Left lung (tissue), 14 donors: Measurements from ENCODE around the gene SCLT1. TPM values are rescaled to one million over a fixed set of nuclear protein-coding genes. Genes with fewer than 3 reads are reported as not detected.

ENCODE experiments used
- ATAC-seq: fragments of 200-7000 bp; cut with Tn5 transposase; one replicate; pipeline ENCODE4 v1.9.1; 2020; ENCODE audit warnings: moderate library complexity
- DNase-seq, 4 donors: peaks; one replicate each; pipeline ENCODE4 v3.0.0-alpha.2; 2013 to 2020
- H3K27ac ChIP-seq, 2 donors: fragments of 200-600 bp; sonication (generic) in 1 of 2; one replicate each; pipeline versions ENCODE4 v1.5.0 to v1.8.0; 2020 to 2021
- H3K27me3 ChIP-seq, 2 donors: fragments of 200-600 bp; sonication (generic) in 1 of 2; one replicate each; pipeline versions ENCODE4 v1.5.0 to v1.8.0; 2020 to 2021
- H3K36me3 ChIP-seq, 2 donors: fragments of 200-600 bp; sonication (generic) in 1 of 2; one replicate each; pipeline versions ENCODE4 v1.5.0 to v1.8.0; 2020 to 2021
- H3K4me1 ChIP-seq, 2 donors: fragments of 200-600 bp; one replicate each; pipeline ENCODE4 v1.8.0; 2021
- H3K4me3 ChIP-seq, 2 donors: fragments of 200-600 bp; sonication (generic) in 1 of 2; one replicate each; pipeline versions ENCODE4 v1.5.0 to v1.8.0; 2020 to 2021; ENCODE audit warnings: mild to moderate bottlenecking in 1 of 2
- H3K9me3 ChIP-seq, 2 donors: fragments of 200-600 bp; sonication (generic) in 1 of 2; one replicate each; pipeline versions ENCODE4 v1.5.0 to v1.8.0; 2020 to 2021
- intact Hi-C, 2 donors: fragments of 100-400 bp; cut with DNase I; formaldehyde crosslinking; loops; one replicate each; pipeline versions ENCODE4 v1.11.2 to v1.14.2; 2022
- long read RNA-seq, 12 donors: library from polyadenylated mRNA in 2 of 12; unstranded in 2 of 12; transcript quantifications; one replicate each; pipeline ENCODE4 v2.0.0 and lab custom pipeline, GENCODE V29; 2019 to 2026
- polyA plus RNA-seq, 6 donors: library from polyadenylated mRNA; unstranded; fragments of 120-200 nt; gene quantifications; one replicate each; pipeline ENCODE4 v1.2.1, GENCODE V29; 2013; ENCODE audit not compliant: insufficient read length in 6 of 6
- total RNA-seq, 2 donors: library from RNA; stranded (reverse); fragmentation: NEBNext Ultra II Directional; extraction: Animal tissue kit (Norgen Biotek cat#: 25700); gene quantifications; one replicate each; pipeline ENCODE4 v1.2.1, GENCODE V29; 2021
- TF ChIP-seq, protein P1 (sequence below), 2 donors: fragments of 200-600 bp; sonication (generic) in 1 of 2; IDR thresholded peaks; one replicate each; pipeline versions ENCODE4 v1.5.0 to v1.8.0; 2021; ENCODE audit warnings: antibody characterized with exemption in 2 of 2
- donor health status: DM: no; HTN: yes; CAD: no.
- donor health status: DM: no; HTN: no; CAD: no.

The SCLT1 gene
- total RNA-seq (10 to 100 TPM; 12.4 to 16.6 TPM), polyA plus RNA-seq (10 to 100 TPM; 15.8 to 24.1 (median 19.6) TPM)
- long read RNA-seq, donor 1, partial matches to known transcripts = 0 of 1 reads
- long read RNA-seq, donor 1, other reads (novel, unspliced or antisense) = 0 of 1 reads
- long read RNA-seq, donor 2, partial matches to known transcripts = 0 of 1 reads
- long read RNA-seq, donor 2, other reads (novel, unspliced or antisense) = 0 of 1 reads
- long read RNA-seq, donor 3, partial matches to known transcripts = 0 of 3 reads
- long read RNA-seq, donor 3, other reads (novel, unspliced or antisense) = 0 of 3 reads
- long read RNA-seq, donor 4, partial matches to known transcripts = 3 of 5 reads
- long read RNA-seq, donor 4, other reads (novel, unspliced or antisense) = 2 of 5 reads
- long read RNA-seq, donor 5, partial matches to known transcripts = 0 of 1 reads
- long read RNA-seq, donor 5, other reads (novel, unspliced or antisense) = 0 of 1 reads
- long read RNA-seq, donor 6, transcript SCLT1-209 (5 exons, 1,696 nt) = major isoform, 5 of 7 reads
- long read RNA-seq, donor 6, partial matches to known transcripts = 0 of 7 reads
- long read RNA-seq, donor 6, other reads (novel, unspliced or antisense) = 0 of 7 reads
- long read RNA-seq, donor 7, partial matches to known transcripts = 0 of 1 reads
- long read RNA-seq, donor 7, other reads (novel, unspliced or antisense) = 0 of 1 reads
- long read RNA-seq, donor 8, partial matches to known transcripts = 0 of 1 reads
- long read RNA-seq, donor 8, other reads (novel, unspliced or antisense) = 0 of 1 reads
- long read RNA-seq, donor 9 = 0 reads
- long read RNA-seq, donor 10, partial matches to known transcripts = 4 of 13 reads
- long read RNA-seq, donor 10, other reads (novel, unspliced or antisense) = 6 of 13 reads
- long read RNA-seq, donor 11, partial matches to known transcripts = 0 of 2 reads
- long read RNA-seq, donor 11, other reads (novel, unspliced or antisense) = 0 of 2 reads
- long read RNA-seq, donor 12, partial matches to known transcripts = 0 of 1 reads
- long read RNA-seq, donor 12, other reads (novel, unspliced or antisense) = 0 of 1 reads

DNA sequence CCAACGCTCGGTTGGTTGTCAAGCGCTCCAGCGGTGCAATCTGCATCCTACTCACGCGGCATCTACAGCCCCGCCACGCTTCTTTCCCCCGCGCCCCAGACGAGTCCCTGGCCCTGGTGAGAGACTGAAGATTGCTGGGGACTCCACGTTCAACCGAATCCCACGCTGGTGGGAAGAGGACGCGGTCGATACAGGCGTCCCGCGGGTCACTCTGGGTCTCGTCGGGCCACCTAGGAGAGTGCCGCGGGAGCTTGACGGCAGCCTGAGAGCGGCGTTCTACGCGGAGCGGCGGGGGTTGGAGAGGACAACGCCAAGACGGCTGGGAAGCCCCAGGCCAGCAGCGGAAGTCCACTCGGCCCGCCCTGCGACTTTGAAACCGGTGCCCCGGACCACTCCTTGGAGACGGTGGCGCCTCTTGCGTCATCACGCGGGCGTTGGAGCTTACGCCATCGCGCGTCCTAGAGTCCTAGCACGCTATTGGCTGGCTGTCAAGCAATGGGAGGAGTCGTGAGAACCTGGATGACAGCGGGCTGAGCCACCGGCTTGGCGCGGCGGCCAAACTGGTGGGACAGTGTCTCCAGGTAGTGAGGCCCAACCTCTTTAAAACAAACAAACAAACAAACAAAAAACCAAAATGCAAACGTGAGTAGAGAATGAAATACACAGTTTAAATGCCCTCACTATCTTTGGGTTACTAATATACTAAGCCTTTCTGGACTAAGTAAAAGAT lies at the start of gene SCLT1:
TSS of gene SCLT1 (minus strand) at position 349 of the 730 bp plus-strand sequence. CDS start 436 bp downstream, outside the sequence.
- H3K36me3 ChIP-seq = no peaks in the 10 kb centered on the region
- H3K9me3 ChIP-seq = no peaks in the 10 kb centered on the region
- ATAC-seq (peak; percentile 98), DNase-seq (peak; percentile 98 to 100 (median 99))
- peaks cover 7 to 64% of the 10 kb centered on the region in 2 donors for H3K4me1 ChIP-seq
- TF ChIP-seq, protein P1, sequence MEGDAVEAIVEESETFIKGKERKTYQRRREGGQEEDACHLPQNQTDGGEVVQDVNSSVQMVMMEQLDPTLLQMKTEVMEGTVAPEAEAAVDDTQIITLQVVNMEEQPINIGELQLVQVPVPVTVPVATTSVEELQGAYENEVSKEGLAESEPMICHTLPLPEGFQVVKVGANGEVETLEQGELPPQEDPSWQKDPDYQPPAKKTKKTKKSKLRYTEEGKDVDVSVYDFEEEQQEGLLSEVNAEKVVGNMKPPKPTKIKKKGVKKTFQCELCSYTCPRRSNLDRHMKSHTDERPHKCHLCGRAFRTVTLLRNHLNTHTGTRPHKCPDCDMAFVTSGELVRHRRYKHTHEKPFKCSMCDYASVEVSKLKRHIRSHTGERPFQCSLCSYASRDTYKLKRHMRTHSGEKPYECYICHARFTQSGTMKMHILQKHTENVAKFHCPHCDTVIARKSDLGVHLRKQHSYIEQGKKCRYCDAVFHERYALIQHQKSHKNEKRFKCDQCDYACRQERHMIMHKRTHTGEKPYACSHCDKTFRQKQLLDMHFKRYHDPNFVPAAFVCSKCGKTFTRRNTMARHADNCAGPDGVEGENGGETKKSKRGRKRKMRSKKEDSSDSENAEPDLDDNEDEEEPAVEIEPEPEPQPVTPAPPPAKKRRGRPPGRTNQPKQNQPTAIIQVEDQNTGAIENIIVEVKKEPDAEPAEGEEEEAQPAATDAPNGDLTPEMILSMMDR (IDR thresholded peaks at IDR 0.05) = no peak
- H3K27ac ChIP-seq = peak within 1 kb of the TSS; percentile 95 to 98
- intact Hi-C loops = no loop called here
- no peaks in the 10 kb centered on the region for H3K27me3 ChIP-seq
- peak within 1 kb of the TSS; percentile 63 to 65 for H3K4me3 ChIP-seq

GRCh38 chr4:129140521-129140920 lies 47.2 kb upstream of the SCLT1 start:
- no peaks in the 10 kb centered on the region for H3K4me1 ChIP-seq
- no peak overlapping the region for H3K27ac ChIP-seq
- intact Hi-C loops = no loop called here
- TF ChIP-seq, protein P1 (IDR thresholded peaks at IDR 0.05) = no peak
- ATAC-seq (no peak), DNase-seq (no peak)
- H3K36me3 ChIP-seq = no peaks in the 10 kb centered on the region
- no peaks in the 10 kb centered on the region for H3K9me3 ChIP-seq
- H3K4me3 ChIP-seq = no peak overlapping the region
- no peaks in the 10 kb centered on the region for H3K27me3 ChIP-seq

GRCh38 chr4:129138810-129139496 lies 45.6 kb upstream of the SCLT1 start:
- TF ChIP-seq, protein P1 (IDR thresholded peaks at IDR 0.05) = no peak
- H3K36me3 ChIP-seq = no peaks in the 10 kb centered on the region
- H3K4me1 ChIP-seq = no peaks in the 10 kb centered on the region
- intact Hi-C loops = no loop called here
- DNase-seq (no peak), ATAC-seq (no peak)
- H3K27me3 ChIP-seq = no peaks in the 10 kb centered on the region
- no peak overlapping the region for H3K4me3 ChIP-seq
- no peaks in the 10 kb centered on the region for H3K9me3 ChIP-seq
- H3K27ac ChIP-seq = no peak overlapping the region

GRCh38 chr4:129136433-129136832 lies 43.1 kb upstream of the SCLT1 start:
- no peaks in the 10 kb centered on the region for H3K36me3 ChIP-seq
- ATAC-seq = no peak
- no peaks in the 10 kb centered on the region for H3K27me3 ChIP-seq
- peaks cover 0 to 14% of the 10 kb centered on the region in 2 donors for H3K9me3 ChIP-seq
- DNase-seq = no peak
- H3K4me3 ChIP-seq = no peak overlapping the region
- TF ChIP-seq, protein P1 (IDR thresholded peaks at IDR 0.05) = no peak
- no peak overlapping the region for H3K27ac ChIP-seq
- H3K4me1 ChIP-seq = no peaks in the 10 kb centered on the region
- intact Hi-C loops = no loop called here
